ENCODE results near the gene POU2F3.

The POU2F3 gene

GRCh38 chr11:120338107-120338933 lies 98.4 kb downstream of the POU2F3 start:
- DNase-seq (ENCODE audit: low read depth, low spot score): no peak

- no peak for DNase-seq (ENCODE audit: low read depth, low spot score)
Measured at GRCh38 chr11:120339394-120339890, 99.5 kb downstream of the POU2F3 start.

GRCh38 chr11:120340529-120340928 lies 100.6 kb downstream of the POU2F3 start:
- no peak for DNase-seq (ENCODE audit: low read depth, low spot score)

- DNase-seq (ENCODE audit: low read depth, low spot score): no peak
Measured at GRCh38 chr11:120342226-120342625, 102.3 kb downstream of the POU2F3 start.

- DNase-seq (ENCODE audit: low read depth, low spot score): no peak
Measured at GRCh38 chr11:120342678-120343077, 102.7 kb downstream of the POU2F3 start.

GRCh38 chr11:120343429-120343828 lies 103.5 kb downstream of the POU2F3 start:
- DNase-seq (ENCODE audit: low read depth, low spot score): no peak

- DNase-seq (ENCODE audit: low read depth, low spot score): no peak
Measured at GRCh38 chr11:120344302-120345004, 104.5 kb downstream of the POU2F3 start.

- DNase-seq (ENCODE audit: low read depth, low spot score): no peak
Measured at GRCh38 chr11:120346233-120346632, 106.3 kb downstream of the POU2F3 start.

GRCh38 chr11:120350637-120351036 lies 110.7 kb downstream of the POU2F3 start:
- no peak for DNase-seq (ENCODE audit: low read depth, low spot score)

GRCh38 chr11:120352405-120352804 lies 112.5 kb downstream of the POU2F3 start:
- no peak for DNase-seq (ENCODE audit: low read depth, low spot score)

- no peak for DNase-seq (ENCODE audit: low read depth, low spot score)
Measured at GRCh38 chr11:120354068-120354467, 114.1 kb downstream of the POU2F3 start.

GRCh38 chr11:120354779-120355178 lies 114.8 kb downstream of the POU2F3 start:
- no peak for DNase-seq (ENCODE audit: low read depth, low spot score)

- DNase-seq (ENCODE audit: low read depth, low spot score): no peak
Measured at GRCh38 chr11:120357620-120358019, 117.7 kb downstream of the POU2F3 start.

GRCh38 chr11:120358729-120359128 lies 118.8 kb downstream of the POU2F3 start:
- DNase-seq (ENCODE audit: low read depth, low spot score): no peak

GRCh38 chr11:120363436-120363835 lies 123.5 kb downstream of the POU2F3 start:
- DNase-seq (ENCODE audit: low read depth, low spot score): no peak

GRCh38 chr11:120365512-120365911 lies 125.6 kb downstream of the POU2F3 start:
- no peak for DNase-seq (ENCODE audit: low read depth, low spot score)

Data from smooth muscle cell of the brain vasculature (primary cell).